Measurements from ENCODE around the gene C10orf90.

The C10orf90 gene

GRCh38 chr10:126674741-126675515 lies 4.4 kb upstream of the C10orf90 start:
- no peak for DNase-seq

- no peak for DNase-seq
Observed at GRCh38 chr10:126673565-126673964, 3.1 kb upstream of the C10orf90 start.

- no peak for DNase-seq
Observed at GRCh38 chr10:126671402-126671975, 996 bp upstream of the C10orf90 start.

GRCh38 chr10:126670895-126671261 lies 385 bp upstream of the C10orf90 start:
- no peak for DNase-seq

- DNase-seq: no peak
Observed at GRCh38 chr10:126669168-126669567, 1.3 kb downstream of the C10orf90 start.

GRCh38 chr10:126668505-126668904 lies 2.0 kb downstream of the C10orf90 start:
- DNase-seq: no peak

- no peak for DNase-seq
Observed at GRCh38 chr10:126667568-126667967, 2.9 kb downstream of the C10orf90 start.

GRCh38 chr10:126665207-126665606 lies 5.3 kb downstream of the C10orf90 start:
- DNase-seq: no peak

GRCh38 chr10:126663880-126664279 lies 6.6 kb downstream of the C10orf90 start:
- no peak for DNase-seq

GRCh38 chr10:126663328-126663727 lies 7.2 kb downstream of the C10orf90 start:
- peak; percentile 29 for DNase-seq

GRCh38 chr10:126661841-126662515 lies 8.5 kb downstream of the C10orf90 start:
- DNase-seq: no peak

GRCh38 chr10:126661356-126661755 lies 9.1 kb downstream of the C10orf90 start:
- DNase-seq: no peak

- DNase-seq: no peak
Observed at GRCh38 chr10:126659750-126660149, 10.7 kb downstream of the C10orf90 start.

GRCh38 chr10:126658928-126659327 lies 11.6 kb downstream of the C10orf90 start:
- no peak for DNase-seq

- DNase-seq: no peak
Observed at GRCh38 chr10:126654579-126654978, 15.9 kb downstream of the C10orf90 start.

GRCh38 chr10:126651467-126651866 lies 19.0 kb downstream of the C10orf90 start:
- DNase-seq: no peak

- no peak for DNase-seq
Observed at GRCh38 chr10:126650161-126650560, 20.3 kb downstream of the C10orf90 start.

- no peak for DNase-seq
Observed at GRCh38 chr10:126647116-126647515, 23.4 kb downstream of the C10orf90 start.

- DNase-seq: no peak
Observed at GRCh38 chr10:126646110-126646509, 24.4 kb downstream of the C10orf90 start.

- no peak for DNase-seq
Observed at GRCh38 chr10:126640401-126640800, 30.1 kb downstream of the C10orf90 start.

- no peak for DNase-seq
Observed at GRCh38 chr10:126639084-126639483, 31.4 kb downstream of the C10orf90 start.

- DNase-seq: no peak
Observed at GRCh38 chr10:126638542-126638941, 32.0 kb downstream of the C10orf90 start.

- no peak for DNase-seq
Observed at GRCh38 chr10:126637501-126637900, 33.0 kb downstream of the C10orf90 start.

GRCh38 chr10:126634911-126635310 lies 35.6 kb downstream of the C10orf90 start:
- DNase-seq: no peak
